ENCODE measurements around the gene ATE1.

GRCh38 chr10:121819049-121819448 is 108.8 kb downstream of the ATE1 start:
- TF ChIP-seq CTCF (IDR thresholded peaks at IDR 0.05; ENCODE audit: insufficient read depth, low read depth, low read length) (no peak), EZH2 (IDR thresholded peaks at IDR 0.05; ENCODE audit: insufficient read depth, low read length) (no peak)
